Colon (tissue), 2 donors: ENCODE results near the gene ZNF746.
"Not testable (repeated sequence)": the region's sequence is repeated elsewhere in the genome, so short reads cannot be mapped to it uniquely, and the experiment has no call there.

Experiments
- FAIRE-seq: peaks from 2 replicates; lab custom pipeline; 2012; peaks lifted over from hg19 to GRCh38; lab: Jason Lieb, UNC
- donor health status: control.
- donor health status: control.

Gene ZNF746

DNA sequence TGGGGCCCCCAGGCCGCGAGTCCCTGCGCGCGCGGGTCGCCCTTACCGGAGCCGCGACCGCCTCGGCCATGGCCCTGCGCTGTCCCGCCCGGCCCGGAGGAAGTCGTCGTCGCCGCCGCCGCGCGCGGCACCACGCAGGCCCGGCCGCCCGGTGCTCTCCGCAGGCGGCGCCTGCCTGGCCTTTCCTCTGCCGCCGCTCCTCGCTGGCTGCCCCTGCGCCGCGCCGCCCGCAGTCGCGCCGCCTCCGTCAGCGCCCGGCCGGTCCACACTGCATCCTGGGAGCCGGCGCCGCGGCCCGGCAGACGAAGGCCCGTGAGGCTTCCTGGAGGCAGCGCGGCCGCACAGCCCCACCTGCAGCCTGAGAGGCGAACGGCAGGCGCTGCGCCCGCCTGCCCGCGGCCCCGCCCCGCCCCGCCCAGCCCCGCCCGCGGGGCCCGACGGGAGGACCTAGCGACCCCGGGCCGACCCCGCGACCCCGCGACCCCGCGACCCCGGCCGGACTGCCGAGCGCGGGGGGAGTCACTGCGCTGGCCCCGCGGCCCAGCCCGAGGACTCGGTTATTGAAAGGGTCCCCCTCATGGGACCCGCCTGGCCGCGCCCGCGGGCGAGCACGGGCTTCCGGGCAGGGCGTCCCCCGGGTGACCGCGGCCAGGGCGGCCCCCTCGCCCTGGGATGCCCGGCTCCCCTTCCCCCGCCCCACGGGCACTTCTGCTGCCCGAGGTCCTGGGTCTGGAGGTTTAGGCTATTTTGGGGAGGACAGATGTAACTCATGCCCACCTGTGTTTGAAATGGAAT lies at the start of gene ZNF746:
TSS of gene ZNF746 (minus strand) at position 343 of the 795 bp plus-strand sequence. CDS start at position 70, 273 bp downstream.
- no peak for FAIRE-seq

DNA sequence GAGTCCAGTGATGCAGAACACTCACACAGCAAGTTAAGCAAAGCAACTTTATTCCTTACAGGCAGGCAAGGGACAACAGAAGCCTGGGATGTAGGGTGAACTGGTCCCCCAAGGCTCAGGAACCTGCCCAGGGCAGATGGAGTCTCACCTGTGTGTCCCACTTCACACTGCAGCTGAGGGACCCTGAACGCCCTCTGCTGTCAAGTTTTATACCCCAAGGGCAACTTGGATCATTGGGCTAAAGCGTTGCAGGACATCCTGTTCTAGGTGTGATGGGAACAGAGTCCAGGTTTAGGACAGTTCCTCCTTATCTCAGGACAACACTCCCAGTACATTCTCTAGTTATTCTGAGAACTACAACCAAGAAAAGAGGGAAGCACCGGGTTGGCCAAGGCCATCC lies 49.5 kb upstream of the ZNF746 start:
- no peak for FAIRE-seq

DNA sequence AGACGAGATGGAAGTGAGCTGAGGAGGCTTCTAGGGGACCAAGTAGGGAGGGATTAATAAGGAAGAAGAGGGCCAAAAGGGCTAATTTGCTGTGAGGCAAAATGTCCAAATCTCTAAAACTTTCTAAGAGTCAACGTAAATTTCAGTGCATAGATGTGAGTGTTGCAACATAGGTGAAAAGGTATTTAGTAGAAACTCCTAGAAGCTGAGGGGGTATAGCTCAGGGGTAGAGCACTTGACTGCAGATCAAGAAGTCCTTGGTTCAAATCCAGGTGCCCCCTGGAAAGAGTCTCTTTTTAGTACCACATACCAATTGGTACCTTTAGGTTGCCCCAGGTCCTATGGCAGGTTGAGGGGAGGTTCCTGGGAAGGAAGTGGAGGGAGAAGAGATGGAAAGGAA lies 48.7 kb upstream of the ZNF746 start:
- FAIRE-seq, result no peak

DNA sequence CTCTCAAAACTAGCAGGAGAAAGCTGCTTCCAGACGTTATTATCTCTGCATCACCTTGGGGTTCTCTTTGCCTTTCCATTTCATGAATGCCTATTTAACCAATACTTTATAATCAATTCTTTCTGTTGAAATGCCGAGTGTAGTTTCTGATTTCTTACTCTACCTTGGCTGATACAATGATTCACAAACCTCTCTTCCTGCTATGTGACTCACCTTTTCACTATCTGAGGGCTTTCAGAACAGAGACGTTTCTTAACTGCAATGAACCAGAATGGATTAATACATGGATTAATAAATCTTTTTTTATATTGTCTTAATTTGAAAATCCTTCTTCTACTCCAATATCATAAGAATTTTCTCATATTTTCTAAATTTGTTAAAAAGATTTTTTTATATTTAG lies 46.4 kb upstream of the ZNF746 start:
- no peak for FAIRE-seq

DNA sequence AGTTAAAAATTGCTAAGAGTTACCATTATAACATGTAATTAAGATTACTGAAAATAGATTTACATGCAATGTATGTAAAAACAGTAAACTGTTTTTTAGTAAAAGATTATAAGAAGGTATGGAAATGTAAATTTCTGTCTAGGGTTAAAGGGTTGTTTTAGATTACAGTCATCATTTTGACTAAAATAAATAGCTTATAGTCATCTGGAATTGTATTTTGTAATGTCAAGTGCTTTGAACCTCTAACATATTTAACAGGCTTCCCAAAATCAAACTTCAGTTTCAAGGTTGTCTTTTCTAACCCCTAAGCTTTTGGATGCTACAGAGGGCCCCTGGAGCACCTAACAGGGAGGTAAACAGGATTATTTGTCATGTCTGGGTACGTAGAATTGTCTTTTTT lies 35.0 kb upstream of the ZNF746 start:
- no peak for FAIRE-seq

DNA sequence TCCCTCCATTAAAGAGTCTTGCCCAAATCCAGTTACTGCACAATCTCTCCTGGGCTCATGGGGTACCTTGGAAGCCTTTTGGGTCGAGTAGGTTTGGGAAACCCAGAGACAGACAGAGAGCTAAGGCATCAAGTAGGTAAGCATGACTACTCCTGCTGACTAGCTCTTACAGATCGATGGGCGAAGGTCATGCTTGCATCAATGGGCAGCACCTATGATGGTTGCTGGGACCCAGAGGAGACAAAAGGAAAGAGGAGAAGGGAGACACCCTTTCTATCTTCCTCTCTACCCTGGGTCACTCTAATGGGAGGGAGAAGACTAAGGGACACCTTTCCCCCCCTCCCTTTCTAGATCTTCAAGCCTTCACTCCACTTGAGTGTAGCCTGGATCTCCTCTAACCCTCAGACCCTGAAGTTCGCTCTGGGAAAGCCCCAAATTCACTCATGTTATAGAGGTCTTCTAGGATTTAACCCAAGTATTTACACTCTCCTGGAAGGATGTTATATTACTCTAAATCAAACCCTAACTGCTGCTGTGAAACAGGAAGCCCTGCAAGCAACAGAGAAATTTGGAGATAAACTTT lies 31.6 kb upstream of the ZNF746 start:
- no peak for FAIRE-seq

DNA sequence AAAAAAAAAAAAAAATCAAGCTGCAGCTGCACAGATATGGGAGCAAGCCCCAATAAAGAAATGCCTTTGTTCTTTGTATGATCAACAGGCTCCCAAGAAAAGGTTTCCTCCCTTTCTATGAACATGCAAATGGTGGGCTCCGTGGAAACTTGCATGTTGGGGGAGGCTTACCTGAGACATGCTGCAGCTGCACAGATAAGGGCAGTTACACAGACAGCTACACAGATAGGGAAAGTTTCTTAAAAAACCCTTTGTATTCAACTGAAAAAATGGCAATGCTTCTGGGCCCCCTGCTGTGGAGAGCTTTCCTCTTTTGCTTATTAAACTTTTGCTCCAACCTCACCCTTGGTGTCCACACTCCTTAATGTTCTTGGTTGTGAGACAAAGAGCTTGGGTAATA lies 29.8 kb upstream of the ZNF746 start:
- FAIRE-seq, result no peak

DNA sequence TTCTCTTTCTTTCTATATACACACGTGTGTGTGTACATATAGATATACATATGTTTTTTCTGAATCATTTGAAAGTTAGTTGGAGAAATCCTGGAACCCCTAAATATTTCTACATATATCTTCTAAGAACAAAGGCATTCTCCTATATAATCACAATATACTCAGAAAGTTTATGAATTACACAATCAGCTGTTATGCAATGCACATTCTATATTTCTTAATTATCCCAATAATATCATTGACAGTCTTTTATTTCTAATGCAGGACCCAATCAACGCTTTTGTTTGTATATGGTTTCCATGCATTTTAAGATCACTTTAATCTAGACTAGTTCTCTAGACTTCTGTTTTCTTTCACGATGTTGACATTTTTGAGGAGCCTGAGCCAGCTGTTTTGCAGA lies 27.7 kb upstream of the ZNF746 start:
- no peak for FAIRE-seq

DNA sequence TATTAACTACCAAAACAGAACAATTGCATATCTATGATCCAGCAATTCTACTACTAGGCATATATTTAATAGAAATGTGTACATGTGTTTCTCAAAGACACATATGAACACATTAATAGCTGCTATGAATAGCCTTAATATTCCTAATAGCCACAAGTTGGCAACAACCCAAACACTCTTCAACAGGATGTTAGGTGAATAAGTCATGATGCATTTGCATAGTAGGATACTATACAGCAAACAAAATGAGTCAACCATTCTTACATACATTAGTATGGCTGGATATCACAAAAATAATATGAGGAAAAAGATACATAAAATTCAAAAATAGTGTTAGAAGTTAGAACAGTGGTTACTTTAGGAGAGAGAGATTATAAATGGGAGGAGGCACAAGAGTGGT lies 26.8 kb upstream of the ZNF746 start:
- FAIRE-seq, result no peak

DNA sequence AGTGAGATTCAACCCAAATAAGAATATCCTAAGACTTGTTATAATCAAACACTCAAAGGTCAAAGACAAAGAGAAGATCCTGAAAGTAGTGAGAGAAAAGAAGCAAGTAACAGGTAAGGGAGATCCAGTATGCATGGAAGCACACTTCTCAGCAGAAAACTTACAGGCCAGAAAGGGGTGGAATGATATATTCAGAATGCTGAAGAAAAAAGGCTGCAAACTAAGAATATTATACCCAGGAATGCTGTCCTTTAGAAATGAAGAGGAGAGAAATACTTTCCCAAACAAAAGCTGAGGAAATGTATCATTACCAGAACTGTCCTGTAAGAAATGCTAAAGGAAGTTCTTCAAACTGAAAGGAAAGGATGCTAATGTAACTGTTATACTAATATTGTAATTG lies 12.6 kb upstream of the ZNF746 start:
- no peak for FAIRE-seq

DNA sequence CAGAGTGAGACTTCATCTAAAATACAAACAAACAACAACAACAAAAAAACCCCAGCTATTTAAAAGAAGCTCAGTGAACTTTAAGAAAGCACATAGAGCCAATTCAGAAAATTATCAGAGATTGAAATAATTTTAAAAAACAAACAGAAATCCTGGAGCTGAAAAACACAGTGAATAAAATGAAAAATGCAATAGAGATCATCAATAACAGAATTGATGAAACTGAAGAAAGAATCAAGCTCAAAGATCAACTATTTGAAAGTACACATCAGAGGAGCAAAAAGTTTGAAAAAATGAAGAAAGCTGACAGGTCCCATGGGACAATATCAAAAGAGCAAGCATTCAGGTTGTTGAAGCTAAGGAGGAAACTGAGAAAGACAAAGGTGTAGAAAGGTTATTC lies 12.2 kb upstream of the ZNF746 start:
- FAIRE-seq, result no peak

DNA sequence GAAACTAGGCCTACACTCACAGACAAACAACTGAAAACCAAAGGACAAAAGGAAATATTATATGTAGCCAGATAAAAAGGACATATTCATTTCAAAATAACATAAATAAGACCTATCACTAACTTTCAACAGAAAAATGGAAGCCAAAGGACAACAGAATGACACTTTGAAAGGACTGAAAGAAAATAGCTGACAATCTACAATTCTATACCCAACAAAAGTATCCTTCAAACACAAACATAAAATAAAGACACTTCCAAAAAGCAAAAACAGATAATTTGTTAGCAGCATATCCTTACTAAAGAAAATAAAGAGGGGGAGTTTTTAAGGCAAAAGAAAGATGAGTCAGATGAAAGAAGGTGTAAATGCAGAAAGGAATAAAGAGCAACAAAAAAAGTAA lies 7.9 kb upstream of the ZNF746 start:
- FAIRE-seq, result no peak

DNA sequence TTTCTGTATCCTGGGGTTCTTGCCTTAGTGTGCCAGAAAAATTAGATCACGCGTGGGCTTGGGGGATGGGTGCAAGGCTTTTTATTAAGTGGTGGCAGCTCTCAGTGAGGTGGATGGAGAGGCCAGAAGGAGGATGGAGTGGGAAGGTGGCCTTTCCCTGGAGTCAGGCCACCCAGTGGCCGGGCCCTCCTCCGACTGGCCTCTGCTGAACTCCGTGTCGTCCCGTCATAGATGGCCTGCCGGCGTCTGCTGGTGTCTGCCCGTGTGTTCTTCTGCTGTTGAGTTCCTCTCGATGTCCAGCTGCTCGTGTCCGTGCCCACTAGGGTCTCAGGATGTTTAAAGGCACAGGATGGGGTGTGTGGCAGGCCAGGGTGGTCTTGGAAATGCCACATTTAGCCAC lies 4.0 kb upstream of the ZNF746 start:
- FAIRE-seq, result no peak

DNA sequence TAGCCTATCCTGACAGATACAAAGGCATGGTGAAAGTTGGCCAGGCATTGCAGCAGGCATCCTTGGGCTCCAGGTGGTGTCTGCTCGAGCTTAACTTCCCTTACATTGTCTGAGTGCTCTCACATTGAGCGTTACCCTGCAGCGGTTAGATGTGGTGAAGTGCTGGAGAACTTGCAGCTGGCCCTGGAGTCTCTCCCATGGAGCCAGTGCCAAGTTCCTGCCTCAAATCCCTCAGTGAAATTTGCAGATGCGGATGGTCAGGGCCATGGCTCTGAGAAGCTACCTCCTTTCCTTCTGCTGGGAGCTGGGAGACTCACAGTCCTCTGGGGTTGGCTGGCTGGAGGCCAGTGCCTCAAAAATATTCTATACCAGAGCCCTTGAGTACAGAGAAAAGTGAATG lies 3.3 kb upstream of the ZNF746 start:
- no peak for FAIRE-seq

DNA sequence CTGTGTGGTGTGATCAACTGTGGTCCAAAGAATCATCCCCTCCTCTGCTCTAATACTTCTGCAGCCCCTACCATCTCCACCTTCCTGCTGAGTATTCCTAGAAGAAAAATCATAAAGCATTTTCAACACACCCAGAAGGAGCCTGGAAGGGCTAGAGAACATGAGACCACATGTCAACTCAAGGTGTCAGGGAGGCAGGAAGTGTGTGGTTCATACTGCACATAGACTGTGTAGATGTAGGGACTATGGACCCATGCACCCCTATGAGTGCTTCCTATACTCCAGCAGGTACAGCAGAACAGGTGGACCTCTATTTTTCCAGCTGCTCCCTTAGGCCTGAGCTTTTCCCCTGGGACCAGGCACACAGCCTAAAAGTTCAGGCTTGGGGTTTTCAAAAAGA lies 2.6 kb upstream of the ZNF746 start:
- FAIRE-seq, result no peak

DNA sequence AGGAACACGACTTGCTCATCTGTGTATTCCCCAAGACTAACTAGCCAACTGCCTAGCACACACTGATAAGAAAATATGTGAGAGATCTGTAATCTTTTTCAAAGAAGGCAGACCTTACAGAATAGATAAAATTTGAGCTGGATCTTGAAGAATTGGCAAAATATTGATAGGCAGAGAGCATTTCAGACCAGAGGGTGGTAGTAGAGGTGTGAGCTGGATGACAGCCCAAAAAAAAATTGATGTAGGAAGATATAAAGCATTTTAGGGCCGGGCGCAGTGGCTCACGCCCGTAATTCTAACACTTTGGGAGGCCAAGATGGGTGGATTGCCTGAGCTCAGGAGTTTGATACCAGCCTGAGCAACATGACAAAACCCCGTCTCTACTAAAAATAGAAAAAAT lies 1.2 kb upstream of the ZNF746 start:
- no peak for FAIRE-seq

DNA sequence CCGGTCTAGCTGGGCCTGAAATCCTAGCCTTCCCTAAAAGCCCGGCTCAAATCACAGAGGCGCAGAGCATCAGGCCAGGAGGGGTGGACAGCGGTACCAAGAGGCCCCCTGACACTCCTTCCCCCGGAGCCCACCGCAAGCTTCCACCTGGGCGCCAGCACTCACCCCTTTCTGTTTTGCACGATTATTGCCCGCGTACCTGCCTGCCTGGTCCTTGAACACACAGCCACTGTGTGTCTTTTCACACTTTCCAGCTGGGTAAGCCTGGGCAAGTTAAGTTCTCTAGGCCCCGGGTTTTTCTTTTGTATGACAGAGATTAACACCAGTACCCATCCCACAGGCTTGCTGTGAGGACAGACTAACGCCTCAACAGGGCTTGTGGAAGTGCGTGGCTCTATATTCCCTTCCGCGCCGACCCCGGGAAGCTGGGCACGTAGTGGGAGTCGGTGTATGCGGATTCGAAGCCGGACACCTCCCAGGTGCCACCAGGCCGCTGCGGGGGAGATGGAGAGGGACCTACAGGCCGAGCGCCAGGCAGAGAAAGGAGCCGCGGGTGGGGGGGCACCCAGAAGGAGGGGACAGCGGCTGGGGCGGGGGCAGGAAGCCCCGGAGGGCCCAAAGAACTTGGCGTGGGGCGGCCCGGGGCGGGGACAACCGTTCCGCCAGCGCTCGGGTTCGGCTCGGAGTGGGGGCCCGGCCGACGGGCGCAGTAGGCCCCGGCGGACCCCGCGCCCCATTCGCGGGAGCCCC lies 792 bp downstream of the ZNF746 start:
- no peak for FAIRE-seq

DNA sequence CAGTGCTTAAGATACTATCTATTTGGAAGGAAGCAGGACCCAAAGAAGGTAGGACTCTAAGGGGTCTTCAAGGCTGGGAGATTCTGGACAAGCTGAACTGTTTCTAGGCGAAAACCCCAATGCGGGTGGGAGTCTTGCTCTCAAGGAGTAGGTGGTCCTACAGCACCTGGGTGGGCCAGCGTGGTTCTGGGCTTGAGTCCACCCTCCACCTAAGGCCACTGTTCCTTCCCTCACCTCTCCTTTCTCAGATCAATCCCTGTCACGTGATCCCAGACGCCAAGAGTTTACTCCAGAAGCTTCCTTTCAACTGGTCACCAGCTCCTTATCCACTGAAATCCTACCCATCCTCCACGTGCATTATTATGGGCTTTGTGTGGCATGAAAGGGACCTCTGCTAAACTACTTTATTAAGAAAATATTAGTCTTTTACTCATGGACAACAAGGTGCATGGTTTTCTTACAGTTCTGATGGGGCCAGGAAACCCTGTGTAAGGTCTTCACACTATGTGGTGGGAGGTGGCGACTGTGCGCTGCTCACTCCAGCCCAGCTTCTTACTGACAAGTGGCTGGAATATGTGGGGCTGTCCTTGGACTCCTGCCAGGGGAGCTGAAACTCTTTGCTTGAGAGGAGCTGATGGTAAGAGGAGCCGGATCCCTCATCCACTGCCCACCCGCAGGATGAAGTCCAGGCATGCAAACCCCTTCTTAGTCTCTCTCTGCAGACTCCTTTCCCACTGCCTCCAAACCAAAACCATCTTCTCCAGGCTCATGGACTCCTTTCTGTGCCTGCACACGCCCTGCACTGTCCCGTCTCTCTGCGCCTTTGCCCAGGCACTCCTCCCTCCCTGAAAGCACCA lies 1.6 kb downstream of the ZNF746 start:
- FAIRE-seq, result no peak

DNA sequence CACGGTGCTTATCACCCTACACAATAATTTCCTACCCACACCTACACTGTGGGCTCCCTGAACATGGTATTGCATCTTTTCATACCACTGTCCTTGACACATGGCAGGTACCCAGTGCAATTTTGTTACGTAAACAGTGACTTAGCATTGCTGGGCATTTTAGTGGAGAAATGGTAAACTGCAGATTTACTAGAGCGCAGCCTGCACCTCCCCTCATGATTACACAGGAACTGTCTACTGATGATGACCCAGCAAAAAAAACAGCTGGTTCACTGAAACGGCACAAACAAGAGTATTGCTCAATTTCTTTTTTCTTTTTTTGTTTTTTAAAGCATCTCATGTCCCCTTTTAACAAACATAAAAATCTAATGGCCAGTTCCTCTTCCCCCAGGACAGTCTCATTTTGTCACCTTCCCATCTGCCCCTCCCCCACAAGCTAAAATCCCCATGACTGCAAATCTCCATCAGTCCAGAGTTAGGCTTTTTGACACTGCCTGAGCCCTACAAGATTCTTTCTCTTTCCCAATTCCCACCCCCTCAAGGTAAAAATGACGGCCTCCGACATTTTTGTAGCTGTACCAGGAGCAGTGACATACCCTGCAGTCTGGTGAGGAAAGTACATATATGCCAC lies 2.8 kb downstream of the ZNF746 start:
- FAIRE-seq, result no peak

DNA sequence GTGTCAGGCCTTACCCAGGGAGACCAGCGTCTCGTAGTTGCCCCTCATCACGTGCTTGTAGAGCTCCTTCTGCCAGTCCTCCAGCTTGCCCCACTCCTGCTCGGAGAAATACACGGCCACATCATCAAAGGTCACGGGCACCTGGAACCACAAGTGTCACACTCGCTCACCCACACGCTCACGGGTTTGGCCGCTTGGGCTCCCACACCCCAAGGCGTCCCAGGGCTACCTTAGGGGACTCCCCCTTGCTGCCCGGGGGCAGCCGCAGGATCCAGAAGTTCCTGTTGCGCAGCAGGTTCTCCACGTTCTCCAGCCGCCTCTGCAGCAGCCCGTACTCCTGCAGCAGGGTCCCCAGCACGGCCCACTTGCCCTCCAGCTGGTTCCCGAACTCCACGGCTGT lies 3.6 kb downstream of the ZNF746 start:
- FAIRE-seq, result not testable (repeated sequence)

DNA sequence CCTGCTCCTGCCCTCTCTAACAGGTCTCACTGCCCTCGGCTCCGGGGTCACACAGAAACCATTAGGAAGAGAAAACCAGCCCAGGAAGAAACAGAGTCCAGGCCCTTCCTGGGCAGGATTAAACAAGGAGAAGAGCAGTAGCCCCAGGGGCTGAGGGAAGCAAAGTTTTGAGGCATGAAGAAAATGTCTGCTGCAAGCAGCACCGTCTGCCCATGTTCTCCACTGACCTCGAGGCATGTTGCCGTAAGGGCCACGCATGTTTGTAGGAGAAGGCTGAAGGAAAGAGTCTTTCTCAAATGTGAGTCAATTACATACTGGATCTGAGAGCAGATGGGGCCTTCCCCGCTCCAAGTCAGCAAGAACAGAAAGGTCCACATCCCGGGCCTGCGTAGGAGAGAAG lies 4.2 kb downstream of the ZNF746 start:
- no peak for FAIRE-seq
